ENCODE measurements around the gene DRC7. TPM values are rescaled to one million over a fixed set of nuclear protein-coding genes. Genes with fewer than 3 reads are reported as not detected.

Gene DRC7
- under 1 TPM in 1 of 10 donors, not detected in 9; 0.09 TPM for total RNA-seq
- polyA plus RNA-seq = not detected
- long read RNA-seq, donor 1 = 0 reads
- long read RNA-seq, donor 2 = 0 reads
- long read RNA-seq, donor 3 = 0 reads

GRCh38 chr16:57694725-57695679 lies at the start of gene DRC7:
DRC7 (plus strand) TSS chr16:57694806; CDS start chr16:57697950, 3,144 bp downstream.
- Histone ChIP-seq H3K36me3 (no peaks in the 10 kb centered on the region), H3K4me1 (peaks cover 0 to 15% (median 0%) of the 10 kb centered on the region in 9 donors), H3K9me3 (no peaks in the 10 kb centered on the region), H3K4me3 (peak within 1 kb of the TSS in 3 of 10 donors; percentile 22 to 36 (median 22)), H3K27me3 (peaks cover 0 to 16% (median 0%) of the 10 kb centered on the region in 7 donors), H3K27ac (peak within 1 kb of the TSS in 1 of 10 donors; percentile 74)
- TF ChIP-seq CTCF (IDR thresholded peaks at IDR 0.05) = no peak
- intact Hi-C loops (cut with DNase I) = no loop called here
- ATAC-seq (peak in 7 of 8 donors; percentile 25 to 66 (median 40)), DNase-seq (peak in 1 of 2 donors; percentile 39)
- 44 to 48% methylated on average over 8 of the region's 8 CpGs for WGBS, 2 donors

GRCh38 chr16:57645169-57645568 lies 49.4 kb upstream of the DRC7 start:
- peaks cover 9 to 81% (median 56%) of the 10 kb centered on the region in 9 donors for H3K4me1 ChIP-seq
- intact Hi-C loops (cut with DNase I) = loop anchor here in 7 of 10 donors (5.0 kb wide), 2 partner anchors 43 to 53 kb away; no protein-coding TSS in a partner anchor

GRCh38 chr16:57645691-57646387 lies 48.8 kb upstream of the DRC7 start:
- intact Hi-C loops (cut with DNase I) = loop anchor here in 9 of 10 donors (1.0 to 5.0 kb wide), 4 partner anchors 17 to 54 kb away; partner anchors contain the start of gene ADGRG1 (in 3 of the 9)
- peak overlapping the region in 3 of 10 donors; percentile 2 to 14 (median 8) for H3K4me3 ChIP-seq
- peak; percentile 63 to 87 (median 80) for ATAC-seq
- peaks cover 0 to 15% (median 0%) of the 10 kb centered on the region in 9 donors for H3K36me3 ChIP-seq
- peaks cover 0 to 14% (median 0%) of the 10 kb centered on the region in 7 donors for H3K27me3 ChIP-seq
- no peak for TF ChIP-seq CTCF (IDR thresholded peaks at IDR 0.05)
- 34 to 38% methylated on average over 24 of the region's 24 CpGs for WGBS, 2 donors
- peak; percentile 70 to 85 for DNase-seq
- H3K9me3 ChIP-seq = no peaks in the 10 kb centered on the region
- peaks cover 9 to 75% (median 52%) of the 10 kb centered on the region in 9 donors for H3K4me1 ChIP-seq
- peak overlapping the region; percentile 78 to 93 (median 86) for H3K27ac ChIP-seq

More at GRCh38 chr16:57645169-57645568, 49.4 kb upstream of the DRC7 start:
- DNase-seq = no peak
- peak overlapping the region in 1 of 10 donors; percentile 8 for H3K4me3 ChIP-seq
- 46 to 48% methylated on average over 10 of the region's 10 CpGs for WGBS, 2 donors
- TF ChIP-seq CTCF (IDR thresholded peaks at IDR 0.05) = no peak
- H3K27ac ChIP-seq = peak overlapping the region; percentile 74 to 93 (median 86)
- no peaks in the 10 kb centered on the region for H3K9me3 ChIP-seq
- ATAC-seq = no peak
- peaks cover 0 to 11% (median 0%) of the 10 kb centered on the region in 9 donors for H3K36me3 ChIP-seq
- H3K27me3 ChIP-seq = peaks cover 0 to 14% (median 0%) of the 10 kb centered on the region in 7 donors
